Effector memory CD4-positive, alpha-beta T cell (primary cell): ENCODE data around the gene TP53INP2.
"Not testable (repeated sequence)": the region's sequence is repeated elsewhere in the genome, so short reads cannot be mapped to it uniquely, and the experiment has no call there.

Source experiments
- DNase-seq, 3 donors: peaks; one replicate each; pipeline ENCODE4 v3.0.0-alpha.2; 2020
- H3K27ac ChIP-seq: 2 replicates; pipeline ENCODE4 v1.7.0; 2013; ENCODE audit warnings: mild to moderate bottlenecking, low read length, moderate library complexity; ENCODE audit not compliant: insufficient read depth, poor library complexity, severe bottlenecking
- H3K27me3 ChIP-seq: replicated peaks from 2 replicates; pipeline ENCODE4 v1.7.0; 2013; ENCODE audit warnings: mild to moderate bottlenecking, low read length; ENCODE audit not compliant: insufficient read depth, control insufficient read depth, poor library complexity, severe bottlenecking
- H3K36me3 ChIP-seq: 2 replicates; pipeline ENCODE4 v1.7.0; 2013; ENCODE audit warnings: mild to moderate bottlenecking, low read length, moderate library complexity; ENCODE audit not compliant: control insufficient read depth, insufficient read depth
- H3K4me1 ChIP-seq: 2 replicates; pipeline ENCODE4 v1.7.0; 2013; ENCODE audit warnings: low read length, mild to moderate bottlenecking; ENCODE audit not compliant: control insufficient read depth, insufficient read depth, poor library complexity, severe bottlenecking
- H3K4me3 ChIP-seq: 2 replicates; pipeline ENCODE4 v1.7.0; 2013; ENCODE audit warnings: low read length, low read depth, mild to moderate bottlenecking; ENCODE audit not compliant: insufficient read depth, poor library complexity, severe bottlenecking
- H3K9me3 ChIP-seq: 2 replicates; pipeline ENCODE4 v1.7.0; 2013; ENCODE audit warnings: mild to moderate bottlenecking, low read length, moderate library complexity; ENCODE audit not compliant: control insufficient read depth
- total RNA-seq, 3 donors: gene quantifications; one replicate each; lab custom pipeline; 2026; lab: John Stamatoyannopoulos, UW

The TP53INP2 gene, protein sequence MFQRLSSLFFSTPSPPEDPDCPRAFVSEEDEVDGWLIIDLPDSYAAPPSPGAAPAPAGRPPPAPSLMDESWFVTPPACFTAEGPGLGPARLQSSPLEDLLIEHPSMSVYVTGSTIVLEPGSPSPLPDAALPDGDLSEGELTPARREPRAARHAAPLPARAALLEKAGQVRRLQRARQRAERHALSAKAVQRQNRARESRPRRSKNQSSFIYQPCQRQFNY
- total RNA-seq: 73.8 to 151 (median 74.5) reads per million in 3 donors

DNA sequence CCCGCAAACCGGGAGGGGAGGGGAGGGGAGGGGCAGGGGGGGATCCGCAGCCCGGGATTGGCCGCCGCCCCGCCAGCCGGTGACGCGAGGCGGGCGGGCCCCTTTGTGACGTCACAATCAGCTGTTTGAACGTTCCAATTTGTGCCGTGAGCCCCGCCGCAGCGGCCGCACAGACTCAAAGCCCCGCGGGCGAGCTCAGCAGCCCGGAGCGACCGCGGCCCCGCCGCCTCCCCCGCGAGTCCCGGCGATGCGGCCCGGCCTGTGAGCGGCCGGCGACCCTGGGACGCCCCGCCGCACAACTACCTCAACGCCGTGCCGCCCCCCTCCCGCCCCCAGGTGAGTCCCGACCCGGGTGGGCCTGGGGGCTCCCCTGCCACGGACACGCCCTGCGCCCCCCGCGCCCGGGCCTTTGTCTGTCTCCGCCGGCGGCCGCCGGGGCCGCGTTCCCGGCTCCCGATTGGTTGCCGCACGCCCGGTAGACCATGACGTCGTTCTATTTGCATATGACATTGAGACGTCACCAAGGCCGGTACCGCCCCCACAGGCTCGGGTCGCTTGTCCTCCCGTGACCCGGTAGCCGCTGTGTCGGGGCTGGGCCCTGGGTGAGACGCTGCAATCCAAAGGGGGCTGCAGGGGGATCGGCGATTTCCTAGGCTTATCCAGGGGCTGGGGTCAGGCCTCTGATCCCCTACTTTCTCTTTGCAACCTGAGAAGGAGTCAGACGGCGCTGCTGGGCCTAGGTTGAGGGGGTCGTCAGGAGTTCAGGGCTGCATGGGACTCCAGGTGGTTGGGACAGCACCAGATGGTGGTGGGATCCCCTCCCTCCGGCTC lies at the start of gene TP53INP2:
Gene TP53INP2 (plus strand): TSS at position 168 of the 831 bp plus-strand sequence. CDS start 4,396 bp downstream, outside the sequence.
- DNase-seq: peak; percentile 82 to 90 (median 89)

DNA sequence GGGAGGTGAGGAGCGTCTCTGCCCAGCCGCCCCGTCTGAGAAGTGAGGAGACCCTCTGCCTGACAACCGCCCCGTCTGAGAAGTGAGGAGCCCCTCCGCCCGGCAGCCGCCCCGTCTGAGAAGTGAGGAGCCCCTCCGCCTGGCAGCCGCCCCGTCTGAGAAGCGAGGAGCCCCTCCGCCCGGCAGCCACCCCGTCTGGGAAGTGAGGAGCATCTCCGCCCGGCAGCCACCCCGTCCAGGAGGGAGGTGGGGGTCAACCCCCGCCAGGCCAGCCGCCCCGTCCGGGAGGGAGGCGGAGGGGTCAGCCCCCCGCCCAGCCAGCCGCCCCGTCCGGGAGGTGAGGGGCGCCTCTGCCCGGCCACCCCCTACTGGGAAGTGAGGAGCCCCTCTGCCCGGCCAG lies 45.5 kb upstream of the TP53INP2 start:
- not testable (repeated sequence) for H3K9me3 ChIP-seq, H3K27me3 ChIP-seq, DNase-seq, H3K4me1 ChIP-seq, H3K4me3 ChIP-seq, H3K36me3 ChIP-seq, H3K27ac ChIP-seq

More for the DNA sequence above, at the start of gene TP53INP2:
- Histone ChIP-seq H3K27ac (peak within 1 kb of the TSS; percentile 91), H3K27me3 (no peaks in the 10 kb centered on the region), H3K36me3 (no peaks in the 10 kb centered on the region), H3K9me3 (no peaks in the 10 kb centered on the region), H3K4me3 (peak within 1 kb of the TSS; percentile 62), H3K4me1 (peaks cover 14% of the 10 kb centered on the region)

DNA sequence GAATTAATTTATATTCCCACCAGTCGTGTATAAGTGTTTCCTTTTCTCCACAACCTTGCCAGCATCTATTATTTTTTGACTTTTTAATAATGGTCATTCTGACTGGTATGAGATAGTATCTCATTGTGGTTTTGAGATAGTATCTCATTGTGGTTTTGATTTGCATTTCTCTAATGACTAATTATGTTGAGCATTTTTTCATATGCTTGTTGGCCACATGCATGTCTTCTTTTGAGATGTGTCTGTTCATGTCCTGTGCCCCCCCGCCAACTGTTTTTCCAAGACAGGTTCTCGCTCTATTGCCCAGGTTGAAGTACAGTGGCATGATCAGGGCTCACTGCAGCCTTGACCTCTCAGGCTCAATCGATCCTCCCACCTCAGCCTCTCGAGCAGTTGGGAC lies 42.3 kb upstream of the TP53INP2 start:
- H3K9me3 ChIP-seq, H3K36me3 ChIP-seq, DNase-seq, H3K4me1 ChIP-seq, H3K27ac ChIP-seq, H3K27me3 ChIP-seq, H3K4me3 ChIP-seq: not testable (repeated sequence)

DNA sequence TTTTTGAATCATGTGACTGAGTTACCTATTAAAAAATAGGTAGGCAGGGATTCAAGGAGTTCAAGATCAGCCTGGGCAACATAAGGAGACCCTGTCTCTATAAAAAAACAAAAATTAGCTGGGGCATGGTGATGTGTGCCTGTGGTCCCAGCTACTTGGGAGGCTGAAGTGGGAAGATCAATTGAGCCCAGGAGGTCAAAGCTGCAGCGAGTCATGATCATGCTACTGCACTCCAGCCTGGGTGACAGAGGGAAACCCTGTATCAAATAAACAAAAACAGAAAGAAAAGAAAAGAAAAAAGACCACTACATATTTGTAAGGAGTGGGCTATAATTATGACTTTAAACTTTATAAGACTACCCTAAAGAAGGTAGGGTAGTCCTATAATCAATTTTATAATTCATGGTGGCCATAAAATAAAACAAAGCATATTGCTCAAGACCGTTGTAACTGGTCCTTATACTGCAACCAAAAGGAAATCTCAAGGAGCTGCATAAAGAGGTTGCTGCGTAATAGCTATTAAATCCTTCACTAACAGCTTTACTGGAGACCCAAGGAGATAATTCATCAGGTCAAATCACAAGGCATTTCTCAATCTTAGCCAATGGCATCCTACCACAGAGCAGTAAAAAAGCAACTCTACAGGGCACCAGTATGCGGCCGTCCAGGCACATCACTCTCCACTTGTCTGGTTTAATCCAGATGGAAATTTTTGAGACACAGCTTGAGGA lies 40.8 kb upstream of the TP53INP2 start:
- H3K27ac ChIP-seq: no peak overlapping the region
- no peak overlapping the region for H3K4me3 ChIP-seq
- H3K36me3 ChIP-seq: no peaks in the 10 kb centered on the region
- H3K27me3 ChIP-seq: no peaks in the 10 kb centered on the region
- no peaks in the 10 kb centered on the region for H3K4me1 ChIP-seq
- no peak for DNase-seq
- no peaks in the 10 kb centered on the region for H3K9me3 ChIP-seq

DNA sequence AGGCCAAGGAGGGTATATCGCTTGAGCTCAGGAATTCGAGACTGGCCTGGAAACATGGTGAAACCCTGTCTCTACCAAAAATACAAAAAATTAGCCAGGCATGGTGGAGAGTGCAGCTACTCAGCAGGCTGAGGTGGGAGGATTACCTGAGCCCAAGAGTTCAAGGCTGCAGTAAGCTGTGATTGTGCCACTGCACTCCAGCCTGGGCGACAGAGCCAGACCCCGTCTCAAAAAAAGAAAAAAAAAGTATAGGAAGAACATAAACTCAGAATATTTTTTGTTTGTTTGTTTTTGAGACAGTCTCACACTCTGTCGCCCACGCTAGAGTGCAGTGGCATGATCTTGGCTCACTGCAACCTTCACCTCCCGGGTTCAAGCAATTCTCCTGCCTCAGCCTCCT lies 39.4 kb upstream of the TP53INP2 start:
- H3K27ac ChIP-seq, H3K36me3 ChIP-seq, H3K27me3 ChIP-seq, H3K4me3 ChIP-seq, H3K9me3 ChIP-seq, DNase-seq, H3K4me1 ChIP-seq: not testable (repeated sequence)

DNA sequence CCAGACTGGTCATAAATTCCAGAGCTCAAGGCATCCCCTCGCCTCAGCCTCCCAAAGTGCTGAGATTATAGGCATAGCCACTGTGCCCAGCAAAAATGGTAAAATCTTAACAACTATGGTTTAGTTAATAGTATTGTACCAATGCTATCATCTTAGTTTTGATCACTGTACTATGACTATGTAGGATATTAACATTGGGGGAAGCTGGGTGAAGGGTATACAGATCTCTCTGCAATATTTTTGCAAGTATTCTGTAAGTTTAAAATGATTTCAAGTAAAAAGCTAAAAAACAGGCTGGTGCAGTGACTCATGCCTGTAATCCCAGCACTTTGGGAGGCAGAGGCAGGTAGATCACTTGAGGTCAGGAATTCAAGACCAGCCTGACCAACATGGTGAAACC lies 35.0 kb upstream of the TP53INP2 start:
- H3K27me3 ChIP-seq: no peaks in the 10 kb centered on the region
- no peak for DNase-seq
- no peaks in the 10 kb centered on the region for H3K9me3 ChIP-seq
- no peak overlapping the region for H3K27ac ChIP-seq
- no peaks in the 10 kb centered on the region for H3K36me3 ChIP-seq
- H3K4me1 ChIP-seq: no peaks in the 10 kb centered on the region
- H3K4me3 ChIP-seq: no peak overlapping the region

DNA sequence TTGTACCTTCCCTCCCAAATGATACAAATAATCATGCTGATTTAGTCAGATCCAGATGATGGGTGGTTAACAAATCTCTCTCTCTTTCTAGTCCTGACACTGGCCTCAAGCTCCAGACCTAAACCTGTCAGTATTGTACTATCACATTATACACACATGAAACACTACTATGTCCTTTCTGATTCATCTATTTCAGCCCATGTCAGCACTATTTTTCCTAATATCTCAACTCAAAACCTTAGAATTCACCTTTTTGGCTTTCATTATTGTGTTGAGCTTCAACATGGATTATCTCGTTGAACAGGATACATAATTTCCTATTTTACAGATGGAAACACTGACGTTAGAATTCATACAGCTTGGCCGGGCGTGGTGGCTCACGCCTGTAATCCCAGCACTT lies 30.7 kb upstream of the TP53INP2 start:
- Histone ChIP-seq H3K27me3 (no peaks in the 10 kb centered on the region), H3K27ac (no peak overlapping the region), H3K4me1 (peaks cover 6% of the 10 kb centered on the region), H3K4me3 (no peak overlapping the region), H3K9me3 (no peaks in the 10 kb centered on the region), H3K36me3 (no peaks in the 10 kb centered on the region)
- DNase-seq: no peak

DNA sequence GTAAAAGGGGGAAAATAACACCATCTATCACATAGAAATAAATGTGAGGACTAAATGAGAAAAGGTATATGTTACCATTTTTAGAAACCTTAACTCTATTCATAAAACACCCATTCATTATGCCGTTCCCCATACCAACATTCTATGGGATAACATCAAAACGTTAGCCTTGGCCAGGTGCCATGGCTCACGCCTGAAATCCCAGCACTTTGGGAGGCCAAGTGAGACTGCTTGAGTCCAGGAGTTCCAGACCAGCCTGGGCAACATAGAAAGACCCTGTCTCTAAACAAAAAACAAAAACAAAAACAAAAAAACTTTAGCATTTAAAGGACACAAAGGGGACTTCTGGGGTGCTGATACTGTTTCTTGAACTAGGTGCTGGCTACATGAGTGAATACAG lies 28.6 kb upstream of the TP53INP2 start:
- Histone ChIP-seq H3K27ac (no peak overlapping the region), H3K4me3 (no peak overlapping the region), H3K4me1 (peaks cover 6% of the 10 kb centered on the region), H3K9me3 (no peaks in the 10 kb centered on the region), H3K27me3 (no peaks in the 10 kb centered on the region), H3K36me3 (no peaks in the 10 kb centered on the region)
- DNase-seq: no peak

DNA sequence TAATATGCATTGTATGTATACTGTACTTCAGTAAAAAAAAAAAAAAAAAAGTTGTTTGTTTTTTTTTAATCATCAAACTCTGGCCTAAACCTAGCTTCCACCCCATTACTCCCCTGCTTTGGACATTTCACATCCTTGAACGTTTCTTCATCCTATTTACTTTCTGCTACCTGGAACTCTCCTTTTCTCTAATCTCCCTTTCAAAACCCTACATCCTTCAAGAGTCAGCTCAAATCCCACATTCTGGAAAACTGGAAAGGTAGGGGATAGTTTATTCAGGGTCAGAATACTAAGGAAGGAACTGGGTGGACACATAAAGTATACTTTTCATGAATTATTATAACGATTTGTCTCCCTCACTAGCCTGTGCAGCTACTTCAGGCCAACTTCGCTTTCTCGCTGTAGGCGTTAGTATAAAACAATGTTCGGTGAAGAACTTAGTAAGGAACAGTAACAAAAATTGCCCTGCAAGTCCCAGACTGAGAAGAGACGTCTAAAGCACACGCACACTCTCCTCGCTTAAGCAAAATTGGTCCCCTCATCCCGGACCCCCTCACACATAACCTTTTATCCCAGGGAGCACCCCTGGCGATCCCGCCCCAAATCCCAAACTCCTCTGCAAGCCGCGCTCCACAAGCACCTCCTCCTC lies 28.0 kb upstream of the TP53INP2 start:
- no peaks in the 10 kb centered on the region for H3K36me3 ChIP-seq
- H3K27me3 ChIP-seq: no peaks in the 10 kb centered on the region
- peak overlapping the region; percentile 71 for H3K27ac ChIP-seq
- no peak for DNase-seq
- no peaks in the 10 kb centered on the region for H3K9me3 ChIP-seq
- H3K4me3 ChIP-seq: peak overlapping the region; percentile 73
- H3K4me1 ChIP-seq: peaks cover 6% of the 10 kb centered on the region
